Femur (tissue), 1 donor: ENCODE data around the gene C6orf89.
A peak's percentile ranks its signal among the peaks of the same experiment; 100 is the strongest.
"Not testable (repeated sequence)": the region's sequence is repeated elsewhere in the genome, so short reads cannot be mapped to it uniquely, and the experiment has no call there.

Experiments
- DNase-seq: peaks from one replicate; pipeline ENCODE4 v3.0.0-alpha.2; 2017

Gene C6orf89

DNA sequence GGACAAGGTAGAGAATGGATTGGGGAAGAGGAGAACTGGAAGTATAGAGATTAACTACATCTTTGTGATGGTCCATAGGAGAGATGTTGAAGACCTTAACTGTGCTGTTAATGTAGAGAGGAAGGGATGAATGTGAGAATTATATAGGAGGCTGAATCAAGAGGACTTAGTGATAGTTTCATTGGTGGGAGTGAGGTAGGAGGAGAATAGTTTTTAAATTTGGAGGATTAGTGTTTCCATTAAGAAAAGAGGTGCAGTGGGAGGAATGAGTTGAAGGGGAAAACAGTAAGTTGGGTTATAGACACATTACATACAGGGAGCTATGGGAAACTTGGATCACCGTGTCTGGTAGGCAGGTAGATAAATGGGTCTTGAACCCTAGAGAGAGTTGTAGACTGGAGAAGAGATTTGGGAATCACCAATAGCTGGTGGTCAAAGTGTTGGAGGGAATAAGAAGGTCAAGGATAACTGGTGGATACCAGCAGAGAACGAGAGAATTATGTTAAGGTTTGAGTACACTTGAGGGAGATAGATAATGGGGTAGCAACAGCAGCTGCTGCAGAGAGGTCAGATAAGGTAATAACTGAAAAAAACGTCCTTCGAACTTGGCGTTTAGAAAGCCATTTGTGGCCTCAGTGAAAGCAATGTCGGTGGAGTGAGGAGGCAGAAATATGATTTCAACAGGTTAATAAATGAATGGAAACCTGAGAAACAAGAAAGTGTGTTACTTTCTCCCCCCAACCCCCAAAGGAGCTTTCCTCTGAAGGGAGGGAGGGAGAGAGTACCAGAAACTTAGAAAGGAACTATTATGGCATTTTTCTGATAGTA, 3.1 kb downstream of the C6orf89 start:
- no peak for DNase-seq

DNA sequence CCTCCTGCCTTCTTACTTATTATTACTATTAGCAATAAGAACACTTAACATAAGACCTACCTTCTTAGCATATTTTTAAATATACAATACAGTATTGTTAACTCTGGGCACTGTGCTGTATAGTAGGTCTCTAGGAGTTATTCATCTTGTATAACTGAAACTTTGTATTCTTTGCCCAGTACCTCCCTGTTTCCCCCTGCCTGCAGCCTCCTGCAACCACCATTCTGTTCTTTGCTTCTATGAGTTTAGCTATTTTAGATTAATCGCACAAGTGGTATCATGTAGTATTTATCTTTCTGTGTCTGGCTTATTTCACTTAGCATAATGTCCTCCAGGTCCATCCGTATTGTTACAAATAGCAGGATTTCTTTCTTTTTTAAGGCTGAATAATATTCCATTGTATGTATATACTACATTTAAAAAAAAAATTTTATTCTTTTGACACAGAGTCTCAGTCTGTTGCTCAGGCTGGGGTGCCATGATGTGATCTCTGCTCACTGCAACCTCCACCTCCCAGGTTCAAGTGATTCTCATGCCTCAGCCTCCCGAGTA, 4.4 kb downstream of the C6orf89 start:
- no peak for DNase-seq

DNA sequence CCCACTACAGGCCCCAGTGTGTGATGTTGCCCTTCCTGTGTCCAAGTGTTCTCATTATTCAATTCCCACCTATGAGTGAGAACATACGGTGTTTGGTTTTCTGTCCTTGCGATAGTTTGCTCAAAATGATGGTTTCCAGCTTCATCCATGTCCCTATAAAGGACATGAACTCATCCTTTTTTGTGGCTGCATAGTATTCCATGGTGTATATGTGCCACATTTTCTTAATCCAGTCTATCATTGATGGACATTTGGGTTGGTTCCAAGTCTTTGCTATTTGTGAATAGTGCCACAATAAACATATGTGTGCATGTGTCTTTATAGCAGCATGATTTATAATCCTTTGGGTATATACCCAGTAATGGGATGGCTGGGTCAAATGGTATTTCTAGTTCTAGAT, 5.4 kb downstream of the C6orf89 start:
- DNase-seq, result not testable (repeated sequence)

DNA sequence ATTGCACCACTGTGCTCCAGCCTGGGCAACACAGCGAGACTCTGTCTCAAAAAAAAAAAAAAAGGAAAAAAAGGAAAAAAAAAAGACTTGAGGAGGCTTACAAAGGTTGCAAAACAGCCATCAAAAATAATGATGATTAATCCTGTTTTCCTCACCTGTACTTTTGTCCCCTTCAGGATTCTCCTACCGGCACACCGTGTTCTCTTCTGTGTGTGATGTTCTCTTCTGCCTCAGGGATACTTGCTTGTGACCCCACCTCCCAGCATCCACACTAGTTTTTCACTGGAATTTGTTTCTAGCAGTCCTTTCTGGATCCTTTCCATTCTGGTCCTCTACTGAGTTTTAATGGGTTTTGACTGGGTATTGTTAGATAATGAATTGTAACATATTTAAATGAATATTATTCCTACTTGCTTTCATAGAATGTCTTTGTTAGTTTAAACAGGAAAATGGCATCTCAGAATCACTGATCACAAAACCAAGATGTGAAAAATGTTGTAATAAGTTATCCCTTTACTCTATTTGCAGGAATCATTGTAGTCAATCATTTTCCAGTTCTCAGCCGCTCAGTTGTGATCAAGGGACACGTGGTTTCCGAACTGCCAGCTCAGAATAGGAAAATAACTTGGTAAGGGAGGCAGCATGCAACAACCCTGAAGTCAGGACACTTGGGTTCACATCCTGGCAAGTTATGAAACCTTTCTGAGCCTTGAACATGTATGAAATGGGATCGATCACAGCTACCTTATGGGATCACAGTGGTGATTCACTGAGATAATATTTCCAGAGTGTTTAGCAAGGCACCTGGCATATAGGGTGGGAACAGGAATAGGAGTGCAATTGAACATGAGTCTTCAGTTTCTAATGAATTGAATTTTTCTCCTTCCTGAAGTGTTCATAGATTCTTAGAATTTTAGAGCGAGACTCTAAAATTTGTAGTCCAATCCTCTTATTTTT, 8.5 kb downstream of the C6orf89 start:
- DNase-seq, result no peak

DNA sequence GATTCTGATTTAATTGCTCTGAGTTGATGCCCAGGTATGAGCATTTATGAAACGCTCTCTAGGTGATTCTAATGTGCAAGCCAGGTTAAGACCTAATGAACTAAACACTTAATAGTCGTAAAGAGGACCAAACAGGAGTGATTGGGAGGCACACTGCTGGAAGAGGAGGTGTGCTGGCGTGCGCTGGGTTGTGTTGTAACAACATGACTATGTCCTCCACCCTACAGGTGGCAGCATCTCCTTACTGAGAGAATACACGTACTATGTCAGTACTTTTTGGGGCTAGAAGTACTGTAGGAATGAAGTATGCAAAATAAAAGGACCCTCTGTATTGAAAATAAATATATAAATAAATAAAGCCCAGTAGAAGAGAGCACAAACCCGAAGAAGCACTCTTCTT, 11.9 kb downstream of the C6orf89 start:
- no peak for DNase-seq

DNA sequence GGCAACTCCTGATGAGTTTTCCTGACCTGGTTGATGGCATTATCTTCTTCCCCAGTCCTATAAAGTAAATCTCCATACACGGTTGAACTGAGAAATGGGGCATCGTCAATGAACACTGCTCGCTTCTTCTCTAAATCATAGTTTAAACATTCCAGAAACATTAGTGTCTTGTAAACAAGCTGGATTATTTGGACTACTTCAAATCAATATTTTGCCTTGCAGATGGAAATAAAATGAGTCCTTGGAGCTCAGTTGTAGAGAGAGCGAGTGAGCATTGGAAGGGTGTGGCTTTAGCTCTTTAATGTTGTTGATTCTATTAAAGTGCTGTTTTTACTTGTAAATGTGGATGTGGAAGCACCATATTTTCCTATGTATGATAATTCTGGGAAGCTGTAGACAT, 18.4 kb downstream of the C6orf89 start:
- DNase-seq, result no peak

DNA sequence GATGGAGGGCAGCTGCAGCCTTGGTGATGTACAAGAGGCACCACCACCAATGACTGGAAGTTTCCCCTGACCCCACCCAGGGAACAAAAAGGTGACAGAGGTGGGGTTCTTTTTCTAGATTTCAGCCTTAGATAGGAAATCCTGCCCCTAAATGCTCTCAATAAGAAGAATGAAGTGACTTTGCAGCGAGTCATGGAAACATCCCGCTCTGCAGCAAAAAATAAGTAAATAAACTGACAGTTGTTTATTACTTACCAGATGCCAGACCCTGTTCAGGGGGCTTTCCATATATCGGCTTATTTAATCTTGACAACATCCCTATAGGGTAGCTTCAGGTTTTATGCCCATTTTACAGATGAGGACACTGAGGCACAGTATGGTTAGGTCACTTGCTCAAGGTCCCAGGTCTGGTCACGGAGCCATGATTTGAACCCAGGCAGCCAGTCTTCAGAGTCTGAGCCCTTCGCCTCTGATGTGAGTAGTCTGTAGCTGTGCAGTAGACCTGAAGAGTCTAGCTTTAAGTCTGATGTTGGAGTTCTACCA, 19.2 kb downstream of the C6orf89 start:
- no peak for DNase-seq

DNA sequence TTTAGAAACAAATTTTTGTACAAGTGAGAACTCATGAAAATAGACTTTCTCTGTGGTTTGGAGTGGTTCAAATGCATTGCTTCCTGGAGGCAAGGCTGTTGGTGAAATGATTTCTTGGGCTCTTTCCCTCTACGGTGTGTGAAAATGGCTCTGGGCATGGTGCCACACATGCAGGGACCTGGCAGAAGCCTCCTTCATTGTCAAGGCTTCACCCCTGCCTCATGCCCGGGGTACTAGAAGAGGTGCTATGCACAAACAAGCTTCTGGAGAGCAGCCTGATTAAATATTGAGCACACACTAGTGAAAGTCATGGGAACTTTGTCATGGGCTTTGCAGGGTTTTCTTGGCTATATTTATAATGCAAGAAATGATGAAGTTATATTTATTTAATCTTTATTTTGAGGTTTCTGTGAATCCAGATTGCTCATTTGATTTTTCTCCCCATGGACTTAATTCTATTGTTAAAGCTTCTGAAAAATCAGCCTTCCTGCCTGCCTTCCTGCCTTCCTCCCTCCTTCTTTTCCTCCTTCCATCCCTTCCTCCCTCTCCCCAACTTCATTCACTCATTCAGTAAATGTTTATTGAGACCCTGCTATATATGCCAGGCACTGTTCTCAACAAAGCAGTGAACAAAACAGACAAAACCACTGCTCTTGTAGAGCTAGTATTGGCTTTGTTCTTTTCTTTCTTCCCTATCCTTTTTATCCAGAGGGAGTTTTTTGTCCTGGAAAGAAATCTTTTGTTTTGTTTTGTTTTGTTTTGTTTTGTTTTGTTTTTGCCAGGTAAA, 21.0 kb downstream of the C6orf89 start:
- no peak for DNase-seq

DNA sequence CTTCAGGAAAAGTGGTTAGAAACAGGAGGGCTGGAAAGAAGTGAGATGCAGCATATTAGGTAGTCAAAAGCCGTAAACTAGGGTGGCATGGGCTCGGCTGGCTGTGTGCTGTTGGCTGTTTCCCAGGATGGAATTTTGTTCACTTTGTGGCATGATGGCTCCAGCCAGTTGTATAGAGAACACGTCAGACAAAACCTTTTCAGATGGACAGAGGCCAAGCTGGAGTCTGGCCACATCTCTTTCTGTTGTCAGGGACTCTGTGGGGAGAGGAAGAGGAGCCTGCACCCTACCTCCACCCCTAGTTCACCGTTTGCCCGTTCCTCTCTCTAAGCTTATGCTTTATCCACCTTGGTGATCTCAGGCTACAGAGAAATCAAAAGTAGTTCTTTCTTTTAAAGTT, 22.0 kb downstream of the C6orf89 start:
- no peak for DNase-seq

DNA sequence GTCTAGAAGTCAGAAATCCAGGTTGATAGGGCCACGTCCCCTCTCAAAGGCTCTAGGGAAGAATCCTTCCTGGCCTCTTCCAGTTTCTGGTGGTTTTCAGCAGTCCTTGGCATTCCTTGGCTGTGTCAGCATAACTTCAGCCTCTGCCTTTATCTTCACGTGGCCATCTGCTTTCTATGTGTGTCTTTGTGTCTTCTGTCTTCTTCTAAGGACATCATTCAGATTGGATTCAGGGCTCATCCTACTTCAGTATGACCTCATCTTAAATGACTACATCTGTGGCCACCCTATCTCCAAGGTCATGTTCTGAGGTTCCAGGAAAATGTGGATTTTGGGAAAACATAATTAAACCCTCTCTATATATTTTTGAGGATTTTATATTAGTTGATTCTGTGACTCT, 23.0 kb downstream of the C6orf89 start:
- no peak for DNase-seq

DNA sequence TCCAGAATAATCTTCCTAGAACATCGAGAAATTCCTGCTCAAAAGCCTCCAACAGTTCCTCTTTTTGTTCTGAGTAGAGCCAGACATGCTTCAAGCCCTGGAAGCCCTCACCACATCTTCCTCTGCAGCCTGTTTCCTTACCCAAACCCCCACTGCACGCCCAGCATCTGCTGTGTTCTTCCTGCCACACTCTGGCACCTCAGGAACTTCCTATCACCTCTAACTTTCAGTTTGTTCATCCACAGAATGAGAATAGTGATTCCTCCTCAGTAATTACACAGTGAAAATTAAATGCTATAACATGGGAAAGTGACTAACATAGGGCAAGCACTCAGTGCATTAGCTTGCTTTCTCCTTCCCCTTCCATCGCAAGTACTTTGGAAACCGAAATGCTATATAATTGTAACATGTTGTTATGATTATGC, 26.3 kb downstream of the C6orf89 start:
- DNase-seq, result no peak

DNA sequence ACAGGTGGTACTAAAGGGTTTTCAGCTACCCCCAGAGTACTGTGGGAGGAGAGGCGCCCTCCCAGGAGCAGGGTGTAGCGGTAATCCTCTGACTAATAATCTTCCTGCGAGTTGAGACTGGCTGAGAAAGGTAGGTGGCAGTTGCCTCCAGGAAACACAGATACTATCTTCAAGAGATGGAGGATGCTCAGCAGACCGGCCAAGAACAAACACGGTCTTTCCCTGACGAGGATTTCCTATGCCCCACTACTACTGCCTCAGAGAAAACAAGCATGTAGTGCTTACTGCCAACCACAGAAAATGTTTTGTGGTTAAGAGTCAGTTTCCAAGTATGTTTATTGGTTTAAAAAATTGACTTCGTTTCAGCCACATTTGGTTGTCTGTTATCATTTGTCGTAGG, 26.8 kb downstream of the C6orf89 start:
- no peak for DNase-seq

DNA sequence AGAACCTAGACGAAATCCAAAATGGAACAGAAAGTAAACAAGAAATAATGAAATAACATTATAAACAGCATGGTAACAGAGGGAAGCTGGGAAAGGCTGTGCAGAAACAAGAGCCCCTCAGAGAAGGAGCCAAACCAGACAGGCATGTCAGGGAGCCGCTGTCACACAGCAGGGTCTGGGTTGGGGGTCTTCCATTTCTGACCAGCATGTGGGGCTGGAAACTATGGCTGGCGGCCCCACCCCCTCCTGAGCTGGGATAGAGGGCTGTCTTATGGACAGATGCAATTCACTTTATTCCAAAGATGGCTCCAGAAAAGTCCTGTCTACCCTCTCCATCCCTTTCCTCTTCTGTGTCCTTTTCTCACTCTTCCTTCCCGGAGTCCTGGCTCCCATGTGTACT, 27.3 kb downstream of the C6orf89 start:
- DNase-seq, result no peak

DNA sequence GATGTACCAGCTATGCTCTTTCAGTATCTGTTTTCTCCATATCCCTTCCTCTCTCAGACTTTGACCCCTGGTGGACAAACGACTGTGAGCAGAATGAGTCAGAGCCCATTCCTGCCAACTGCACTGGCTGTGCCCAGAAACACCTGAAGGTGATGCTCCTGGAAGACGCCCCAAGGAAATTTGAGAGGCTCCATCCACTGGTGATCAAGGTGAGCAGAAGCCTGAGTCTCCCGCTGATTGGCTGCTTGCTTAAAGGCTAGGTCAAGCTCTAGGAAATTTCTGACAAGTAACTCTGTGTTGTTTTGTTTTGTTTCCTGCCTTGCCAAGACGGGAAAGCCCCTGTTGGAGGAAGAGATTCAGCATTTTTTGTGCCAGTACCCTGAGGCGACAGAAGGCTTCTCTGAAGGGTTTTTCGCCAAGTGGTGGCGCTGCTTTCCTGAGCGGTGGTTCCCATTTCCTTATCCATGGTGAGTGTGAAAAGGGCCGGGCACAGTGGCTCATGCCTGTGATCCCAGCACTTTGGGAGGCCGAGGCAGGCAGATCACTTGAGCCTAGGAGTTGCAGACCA, 28.6 kb downstream of the C6orf89 start:
- DNase-seq, result no peak

DNA sequence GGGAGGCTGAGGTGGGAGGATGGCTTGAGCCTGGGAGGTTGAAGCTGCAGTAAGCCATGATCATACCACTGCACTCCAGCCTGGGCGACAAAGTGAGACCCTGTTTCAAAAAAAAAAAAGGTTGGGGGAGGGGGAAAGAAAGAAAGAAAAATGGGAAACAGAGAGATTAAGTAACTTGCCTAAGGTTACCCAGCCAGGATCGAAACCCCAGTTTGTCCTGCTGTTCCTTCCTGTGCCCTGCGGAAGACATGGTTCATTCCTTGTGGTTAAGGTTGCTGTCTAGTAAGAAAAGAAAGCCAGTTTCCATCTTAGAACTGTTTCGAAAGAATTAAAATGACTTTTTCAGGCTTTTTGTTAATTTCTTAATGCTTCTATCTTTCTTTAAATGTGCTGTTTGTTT, 29.8 kb downstream of the C6orf89 start:
- no peak for DNase-seq

DNA sequence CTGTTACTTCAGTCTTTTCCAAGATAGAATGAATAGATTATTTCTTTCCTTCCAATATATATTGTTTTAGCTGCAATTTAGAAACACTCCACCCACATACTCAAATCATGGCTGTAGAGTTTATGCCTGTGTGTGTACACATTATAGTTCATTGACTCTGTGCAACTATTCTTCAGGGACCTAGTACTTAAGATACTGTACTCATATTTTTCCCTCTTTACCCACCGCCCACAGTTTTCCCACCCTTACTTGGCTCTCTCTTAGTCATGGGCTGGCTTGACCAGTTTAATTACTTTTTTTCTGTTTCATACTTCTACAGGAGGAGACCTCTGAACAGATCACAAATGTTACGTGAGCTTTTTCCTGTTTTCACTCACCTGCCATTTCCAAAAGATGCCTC, 30.4 kb downstream of the C6orf89 start:
- no peak for DNase-seq

DNA sequence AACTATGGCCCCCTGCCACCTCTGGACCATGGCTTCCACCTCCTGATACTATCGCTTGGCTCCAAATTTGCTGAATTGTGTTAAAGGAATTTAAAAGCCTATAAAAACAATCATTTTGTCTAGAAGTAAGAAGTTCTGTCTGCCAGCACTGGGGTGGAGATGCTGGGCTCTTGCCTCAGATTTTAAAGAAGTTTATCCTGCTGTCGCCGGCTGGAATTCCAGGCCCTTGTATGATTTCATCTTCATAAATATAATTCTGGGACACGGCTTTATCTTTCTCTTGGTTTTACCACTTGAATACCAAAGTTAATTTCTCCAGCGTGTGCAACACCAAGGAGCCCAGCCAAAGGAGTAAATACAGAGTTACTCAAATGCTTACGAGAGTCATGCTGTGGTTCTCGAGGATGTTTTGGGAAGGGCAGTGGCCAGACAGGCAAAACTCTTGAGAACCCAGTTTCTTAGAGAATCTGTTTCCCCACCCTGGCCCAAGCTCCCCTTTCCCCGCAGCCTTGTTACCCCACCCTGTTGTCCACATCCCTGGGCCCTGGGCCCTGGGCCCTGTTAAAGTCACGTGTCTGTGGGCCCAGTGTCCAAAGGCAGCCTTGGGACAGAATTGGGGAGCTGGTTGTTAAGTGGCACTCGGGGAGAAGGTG, 31.9 kb downstream of the C6orf89 start:
- DNase-seq, result peak; percentile 63

DNA sequence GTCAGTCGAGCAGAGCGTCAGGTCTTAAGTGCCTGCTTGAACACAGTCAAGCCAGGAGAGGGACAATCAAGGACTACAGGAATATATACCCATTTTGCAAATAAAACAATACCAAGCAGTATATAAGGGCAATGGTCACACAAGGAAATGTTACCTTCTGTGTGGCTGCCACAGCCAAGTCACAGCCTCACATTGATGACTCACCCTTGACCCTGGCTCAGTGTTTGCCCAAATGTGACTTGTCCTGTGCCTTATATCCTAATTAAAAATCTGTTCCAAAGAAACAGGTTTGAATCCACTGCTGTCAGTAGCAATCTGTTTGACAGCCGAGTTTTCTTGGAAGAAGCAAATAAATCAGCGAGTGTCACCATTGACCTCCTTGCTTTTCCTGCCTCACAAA, 34.3 kb downstream of the C6orf89 start:
- DNase-seq, result no peak

DNA sequence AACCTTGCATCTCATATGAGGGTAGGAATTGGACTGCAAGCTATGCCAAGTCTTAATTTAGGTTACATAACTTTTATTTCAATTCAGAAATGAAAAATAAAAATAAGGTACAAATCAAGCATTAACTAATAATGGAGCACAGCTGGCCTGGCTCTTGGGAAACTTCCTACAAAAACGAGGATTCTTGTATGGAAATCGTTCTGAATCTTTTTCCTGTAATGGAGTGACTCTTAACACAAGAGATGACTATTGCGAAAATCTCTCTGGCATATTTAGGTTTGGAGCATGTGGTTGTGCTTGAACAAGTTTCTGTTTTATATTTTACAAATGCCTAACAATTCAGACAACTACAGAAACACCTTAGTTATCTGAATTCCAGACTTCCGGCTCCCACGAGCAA, 34.8 kb downstream of the C6orf89 start:
- DNase-seq, result no peak

DNA sequence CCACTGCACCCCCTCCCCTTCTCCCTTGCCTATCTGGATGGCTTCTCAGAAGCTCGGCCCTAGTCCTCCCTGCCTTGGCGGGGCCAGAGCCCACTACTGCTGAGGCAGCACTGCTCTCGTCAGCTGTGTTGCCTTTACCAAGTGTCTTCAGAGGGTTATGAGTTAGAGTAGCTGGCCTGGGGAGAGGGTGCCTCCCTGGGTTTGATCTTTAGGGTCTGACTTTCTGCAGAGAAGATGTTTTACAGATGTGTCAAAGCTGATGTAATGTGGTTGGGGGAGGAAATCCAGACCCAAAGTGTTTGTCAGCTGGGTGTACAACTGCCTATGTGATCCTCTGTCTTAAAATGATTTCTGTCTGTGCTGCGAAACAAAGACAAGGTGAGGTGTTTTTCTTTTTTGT, 38.4 kb downstream of the C6orf89 start:
- DNase-seq, result no peak

DNA sequence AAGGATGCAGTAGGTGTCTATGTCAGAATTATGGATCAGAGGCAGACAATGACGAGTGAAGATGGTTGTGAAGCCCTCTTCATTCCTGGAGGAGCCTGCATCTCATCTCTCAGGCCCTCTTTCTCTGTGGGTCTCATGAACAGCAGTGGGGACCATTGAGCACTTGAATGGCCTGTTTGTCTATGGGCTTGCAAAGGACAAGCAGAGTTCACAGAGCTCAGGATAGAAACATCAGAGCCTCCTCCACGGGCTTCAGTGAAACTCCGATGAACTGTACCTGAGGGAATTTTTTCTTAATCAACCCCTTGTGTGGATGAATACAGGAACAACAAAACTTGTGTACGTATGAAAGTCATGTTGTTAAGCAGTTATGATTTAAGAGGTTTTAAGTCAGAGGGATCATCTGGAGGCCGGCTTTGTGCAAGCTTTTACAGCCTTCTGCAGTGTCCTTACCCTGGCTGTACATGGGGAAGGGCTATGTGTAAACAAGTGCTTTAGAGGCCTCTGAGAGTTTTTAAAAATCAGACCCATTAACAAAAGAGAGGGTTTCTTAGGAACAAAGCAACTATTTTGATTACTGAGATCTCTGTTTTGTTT, 39.1 kb downstream of the C6orf89 start:
- DNase-seq, result no peak
